GM12875 (cell line): ENCODE data around the gene ITGA8.

Experiments used
- H3K4me3 ChIP-seq: one replicate; pipeline ENCODE4 v1.5.1; 2011; ENCODE audit warnings: low read depth, low read length, control low read depth
- TF ChIP-seq, protein P1 (sequence below): IDR thresholded peaks from 2 replicates; pipeline ENCODE4 v1.5.1; 2011; ENCODE audit warnings: low read depth, mild to moderate bottlenecking, control low read depth, inconsistent platforms, low read length, moderate library complexity, borderline replicate concordance; ENCODE audit not compliant: insufficient read depth

Gene ITGA8

DNA sequence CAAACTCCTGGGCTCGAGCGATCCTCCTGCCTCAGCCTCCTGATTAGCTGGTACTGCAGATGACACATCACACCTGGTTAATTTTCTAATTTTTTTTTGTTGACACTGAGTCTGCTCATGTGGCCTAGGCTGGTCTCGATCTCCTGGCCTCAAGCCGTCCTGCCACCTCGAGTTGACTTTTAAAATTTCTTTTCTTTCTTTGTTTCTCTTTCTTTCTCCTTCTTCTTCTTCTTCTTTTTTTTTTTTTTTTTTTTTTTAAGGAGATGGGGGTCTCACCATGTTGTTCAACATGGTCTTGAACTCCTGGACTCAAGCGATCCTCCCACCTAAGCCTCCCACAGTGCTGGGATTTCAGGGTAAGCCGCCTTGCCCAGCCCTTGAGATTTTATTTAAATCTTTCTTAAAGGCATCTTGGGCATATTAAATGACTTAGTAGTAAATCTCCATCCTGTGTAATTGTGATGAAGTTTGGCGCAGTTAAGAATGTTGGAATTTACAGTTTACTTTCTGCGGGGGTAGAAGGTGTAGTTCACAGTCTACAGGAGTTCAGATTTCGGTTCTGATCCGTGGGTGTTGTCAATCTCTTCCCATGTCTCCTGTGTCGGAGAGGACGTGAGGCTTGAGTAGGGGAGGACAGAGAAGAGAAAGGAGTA, 1.0 kb upstream of the ITGA8 start:
- no peak overlapping the region for H3K4me3 ChIP-seq
- TF ChIP-seq, protein P1, sequence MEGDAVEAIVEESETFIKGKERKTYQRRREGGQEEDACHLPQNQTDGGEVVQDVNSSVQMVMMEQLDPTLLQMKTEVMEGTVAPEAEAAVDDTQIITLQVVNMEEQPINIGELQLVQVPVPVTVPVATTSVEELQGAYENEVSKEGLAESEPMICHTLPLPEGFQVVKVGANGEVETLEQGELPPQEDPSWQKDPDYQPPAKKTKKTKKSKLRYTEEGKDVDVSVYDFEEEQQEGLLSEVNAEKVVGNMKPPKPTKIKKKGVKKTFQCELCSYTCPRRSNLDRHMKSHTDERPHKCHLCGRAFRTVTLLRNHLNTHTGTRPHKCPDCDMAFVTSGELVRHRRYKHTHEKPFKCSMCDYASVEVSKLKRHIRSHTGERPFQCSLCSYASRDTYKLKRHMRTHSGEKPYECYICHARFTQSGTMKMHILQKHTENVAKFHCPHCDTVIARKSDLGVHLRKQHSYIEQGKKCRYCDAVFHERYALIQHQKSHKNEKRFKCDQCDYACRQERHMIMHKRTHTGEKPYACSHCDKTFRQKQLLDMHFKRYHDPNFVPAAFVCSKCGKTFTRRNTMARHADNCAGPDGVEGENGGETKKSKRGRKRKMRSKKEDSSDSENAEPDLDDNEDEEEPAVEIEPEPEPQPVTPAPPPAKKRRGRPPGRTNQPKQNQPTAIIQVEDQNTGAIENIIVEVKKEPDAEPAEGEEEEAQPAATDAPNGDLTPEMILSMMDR = no peak

DNA sequence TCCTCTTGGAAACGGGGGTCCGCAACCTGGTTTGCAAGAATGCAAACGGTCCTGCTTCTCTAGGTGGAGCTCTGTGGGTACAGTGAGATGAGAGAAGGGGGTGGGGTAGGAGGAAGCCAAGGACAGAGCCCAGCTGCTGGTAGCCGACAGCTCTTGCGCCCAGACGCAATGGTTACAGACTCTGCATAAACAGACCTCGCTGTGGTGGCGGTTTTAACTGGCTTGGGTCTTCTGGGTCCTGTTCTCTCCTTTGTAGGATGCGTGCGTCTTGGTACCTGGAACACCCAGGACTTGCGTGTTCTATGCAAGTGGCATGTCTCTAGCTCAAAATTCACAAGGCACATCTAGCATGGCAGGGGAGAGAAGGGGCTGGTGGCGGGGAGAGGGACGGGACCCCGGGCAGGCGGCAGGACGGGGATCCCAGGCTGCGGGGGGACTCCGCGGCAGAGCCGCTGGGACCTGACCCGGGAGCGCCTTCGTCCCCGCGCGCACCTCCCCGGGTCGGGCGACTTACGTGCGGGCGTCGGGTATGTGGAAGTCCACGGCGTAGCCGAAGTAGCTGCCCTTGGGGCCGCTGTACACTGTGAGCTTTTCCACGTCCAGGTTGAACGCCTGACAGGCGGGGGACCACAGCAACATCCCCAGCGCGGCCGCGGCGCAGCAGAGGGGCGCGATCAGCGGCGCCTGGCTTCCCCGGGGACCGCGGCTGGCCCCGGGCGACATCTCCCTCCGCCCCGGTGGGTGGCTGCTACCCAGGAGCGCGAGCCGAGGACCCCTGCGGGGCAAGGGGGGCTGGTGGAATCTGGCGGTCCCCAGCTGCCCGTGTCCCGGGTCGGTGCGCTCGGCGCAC, 448 bp downstream of the ITGA8 start:
- TF ChIP-seq, protein P1 = no peak
- no peak overlapping the region for H3K4me3 ChIP-seq

DNA sequence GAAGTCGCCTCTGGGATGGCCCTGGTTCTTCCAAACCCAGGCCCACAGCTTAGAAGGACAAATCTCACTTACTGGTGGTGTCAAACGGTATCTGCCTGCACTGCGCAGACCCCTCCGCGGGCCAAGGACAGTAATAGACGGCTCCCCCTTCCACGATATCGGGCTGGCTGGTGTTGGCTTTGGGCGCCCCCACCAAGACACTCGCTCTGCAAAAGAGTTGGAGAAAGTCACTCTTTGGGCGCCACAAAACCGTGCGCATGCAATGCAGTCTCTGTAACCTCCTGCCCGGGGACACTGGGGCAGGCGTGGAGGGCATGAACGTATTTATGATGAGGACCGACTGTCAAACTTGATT, 1.1 kb downstream of the ITGA8 start:
- TF ChIP-seq, protein P1 = no peak
- no peak overlapping the region for H3K4me3 ChIP-seq

- H3K4me3 ChIP-seq = no peak overlapping the region
- TF ChIP-seq, protein P1 = peak; percentile 20; the same call in 1 of the 2 replicates
Measured at GRCh38 chr10:15715619-15716227, 4.0 kb downstream of the ITGA8 start.

GRCh38 chr10:15714847-15715246, 4.9 kb downstream of the ITGA8 start:
- TF ChIP-seq, protein P1 = no peak
- H3K4me3 ChIP-seq = no peak overlapping the region

- TF ChIP-seq, protein P1 = no peak
Measured at GRCh38 chr10:15712883-15713282, 6.8 kb downstream of the ITGA8 start.

More at GRCh38 chr10:15712883-15713282, 6.8 kb downstream of the ITGA8 start:
- H3K4me3 ChIP-seq = no peak overlapping the region
